Activated T-cell treated with anti-CD3 and anti-CD28 coated beads, Interleukin-2, amount 50 U/mL, for 4 hours (primary cell): ENCODE measurements around the gene PLEKHA7. TPM values are rescaled to one million over a fixed set of nuclear protein-coding genes. Genes with fewer than 3 reads are reported as not detected.

ENCODE experiments used
- ATAC-seq, 2 donors: fragments of 200-7000 bp; cut with Tn5 transposase; one replicate each; pipeline ENCODE4 v1.10.0; 2021
- DNase-seq: peaks from one replicate; pipeline ENCODE4 v3.0.0-alpha.2; 2020
- H3K27me3 Mint-ChIP-seq: one replicate; pipeline ENCODE4 v1.8.0; 2021; ENCODE audit warnings: low read depth, mixed read lengths
- H3K36me3 Mint-ChIP-seq: one replicate; pipeline ENCODE4 v1.8.0; 2022; ENCODE audit warnings: mixed read lengths; ENCODE audit not compliant: insufficient read depth
- H3K4me1 Mint-ChIP-seq: one replicate; pipeline ENCODE4 v1.8.0; 2021; ENCODE audit warnings: low read depth, mixed read lengths
- H3K4me3 Mint-ChIP-seq: one replicate; pipeline ENCODE4 v1.8.0; 2021; ENCODE audit warnings: mild to moderate bottlenecking, moderate library complexity, mixed read lengths
- H3K9me3 Mint-ChIP-seq: one replicate; pipeline ENCODE4 v1.8.0; 2021; ENCODE audit warnings: mixed read lengths
- total RNA-seq, 3 donors: library from RNA; stranded (reverse); gene quantifications; one replicate each; pipeline ENCODE4 v1.2.1, GENCODE V29; 2021

The PLEKHA7 gene
- total RNA-seq, 3 donors from 2014 or later = 2.7 to 3.4 (median 2.7) TPM

DNA sequence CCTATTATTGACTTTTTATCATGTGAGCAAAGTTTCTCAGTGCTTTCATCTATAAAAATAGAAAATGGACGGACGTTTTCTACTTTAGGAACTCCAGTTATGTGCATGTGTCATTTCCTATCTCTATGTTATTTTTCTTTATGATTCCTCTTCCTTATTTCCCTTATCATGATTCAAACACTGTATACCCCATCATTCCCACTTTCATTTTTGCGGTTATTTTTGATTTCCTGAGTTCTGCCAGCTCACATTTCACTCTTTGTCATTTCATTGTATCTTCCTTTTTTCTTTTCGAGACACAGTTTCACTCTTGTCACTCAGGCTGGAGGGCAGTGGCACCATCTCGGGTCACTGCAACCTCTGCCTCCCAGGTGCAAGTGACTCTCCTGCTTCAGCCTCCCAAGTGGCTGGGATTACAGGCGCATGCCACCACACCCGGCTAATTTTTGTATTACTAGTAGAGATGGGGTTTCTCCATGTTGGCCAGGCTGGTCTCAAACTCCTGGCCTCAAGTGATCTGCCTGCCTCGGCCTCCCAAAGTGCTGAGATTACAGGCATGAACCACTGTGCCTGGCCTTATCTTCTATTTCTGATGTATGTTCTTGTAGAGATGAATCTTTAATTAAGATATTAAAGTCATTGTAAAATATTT lies 254.2 kb downstream of the PLEKHA7 start:
- DNase-seq (no peak), ATAC-seq (peak; percentile 46 to 50)
- Mint-ChIP-seq H3K36me3 (peaks cover 24% of the 10 kb centered on the region), H3K9me3 (no peaks in the 10 kb centered on the region), H3K4me3 (no peak overlapping the region), H3K27me3 (no peaks in the 10 kb centered on the region), H3K4me1 (peaks cover 14% of the 10 kb centered on the region)

DNA sequence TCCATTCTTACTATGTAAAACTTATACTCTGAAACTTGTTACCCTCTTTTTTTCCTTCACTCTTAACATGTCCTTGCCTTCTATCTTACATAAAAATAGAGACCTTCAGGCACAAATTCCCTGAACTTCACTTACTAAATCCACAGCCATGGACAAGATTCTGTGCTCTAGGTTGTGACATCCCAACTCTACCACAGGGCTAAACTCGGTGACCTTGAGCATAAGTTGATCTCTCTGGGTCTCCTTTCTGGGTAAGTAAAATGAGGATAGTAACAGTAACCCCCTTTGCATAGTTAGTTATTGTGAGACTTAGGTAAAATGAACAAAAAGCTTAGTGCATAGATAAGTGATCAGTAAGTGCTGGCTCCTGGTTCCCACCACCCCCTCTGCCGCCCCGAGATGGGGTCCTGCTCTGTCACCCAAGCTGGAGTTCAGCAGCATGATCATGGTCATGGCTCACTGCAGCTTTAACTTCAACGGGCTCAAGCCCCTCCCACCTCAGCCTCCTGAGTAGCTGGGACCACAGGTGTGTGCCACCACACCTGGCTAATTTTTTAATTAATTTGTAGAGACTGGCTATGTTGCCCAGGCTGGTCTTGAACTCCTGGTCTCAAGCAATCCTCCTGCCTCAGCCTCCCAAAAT lies 255.7 kb downstream of the PLEKHA7 start:
- no peaks in the 10 kb centered on the region for H3K27me3 Mint-ChIP-seq
- DNase-seq (no peak), ATAC-seq (no peak)
- H3K9me3 Mint-ChIP-seq = no peaks in the 10 kb centered on the region
- peaks cover 33% of the 10 kb centered on the region for H3K36me3 Mint-ChIP-seq
- peaks cover 18% of the 10 kb centered on the region for H3K4me1 Mint-ChIP-seq
- H3K4me3 Mint-ChIP-seq = no peak overlapping the region

DNA sequence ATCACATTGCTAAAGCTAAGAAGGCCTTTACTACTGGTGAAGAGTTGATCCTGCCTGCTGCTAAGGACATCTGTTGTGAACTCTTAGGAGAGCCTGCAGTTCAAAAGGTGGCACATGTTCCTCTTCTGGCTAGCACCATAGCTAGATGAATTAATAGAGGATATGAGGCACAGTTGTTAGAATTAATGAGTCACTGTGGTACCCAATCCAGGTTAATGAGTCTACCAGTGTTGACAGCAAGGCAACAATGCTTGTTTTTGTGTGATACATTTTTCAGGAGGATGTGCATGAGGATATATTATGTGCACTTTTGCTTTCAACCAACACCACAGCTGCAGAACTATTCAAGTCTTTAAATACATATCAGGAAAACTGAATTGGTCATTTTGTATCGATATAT lies 263.8 kb downstream of the PLEKHA7 start:
- Mint-ChIP-seq H3K9me3 (no peaks in the 10 kb centered on the region), H3K36me3 (peaks cover 48% of the 10 kb centered on the region), H3K4me3 (no peak overlapping the region), H3K4me1 (peaks cover 31% of the 10 kb centered on the region), H3K27me3 (no peaks in the 10 kb centered on the region)
- no peak for DNase-seq
- peak; percentile 35 to 58 for ATAC-seq

DNA sequence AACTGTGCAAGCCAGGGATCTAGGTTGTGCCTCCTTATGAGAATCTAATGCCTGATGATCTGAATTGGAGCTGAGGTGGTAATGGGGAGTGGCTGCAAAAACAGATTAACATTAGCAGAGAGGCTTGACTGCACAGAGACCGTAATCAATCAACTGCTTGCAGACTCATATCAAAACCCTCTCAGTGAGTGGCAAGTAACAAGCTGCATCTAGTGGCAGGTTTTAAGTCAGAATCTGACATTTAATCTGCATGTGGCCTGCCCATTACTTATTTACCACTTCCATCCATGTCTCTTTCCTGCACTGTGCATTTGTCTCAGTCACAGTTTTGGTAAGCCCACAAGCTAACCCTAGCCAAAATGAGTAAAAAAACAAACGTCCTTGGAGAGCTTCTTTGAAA lies 264.5 kb downstream of the PLEKHA7 start:
- no peaks in the 10 kb centered on the region for H3K9me3 Mint-ChIP-seq
- no peak overlapping the region for H3K4me3 Mint-ChIP-seq
- DNase-seq (no peak), ATAC-seq (peak; percentile 63 to 70)
- H3K36me3 Mint-ChIP-seq = peaks cover 52% of the 10 kb centered on the region
- H3K27me3 Mint-ChIP-seq = no peaks in the 10 kb centered on the region
- peaks cover 36% of the 10 kb centered on the region for H3K4me1 Mint-ChIP-seq

DNA sequence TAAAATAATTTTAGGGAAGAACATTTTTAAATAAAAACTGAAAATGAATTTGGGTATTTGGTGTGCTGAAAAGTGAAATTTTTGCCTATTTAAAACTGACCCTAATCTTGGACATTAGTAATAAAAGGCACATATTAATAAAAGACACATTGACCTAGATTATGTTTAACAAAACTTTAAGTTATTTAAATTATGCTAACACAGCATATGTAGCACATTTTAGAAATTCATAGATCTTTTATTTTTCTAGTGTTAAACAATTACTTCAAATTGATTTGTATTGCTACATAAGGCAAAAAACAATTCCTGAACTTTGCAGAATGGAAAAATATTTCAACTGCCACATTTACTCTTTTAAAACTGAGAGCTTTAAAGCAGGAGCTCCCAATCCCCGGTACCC lies 265.1 kb downstream of the PLEKHA7 start:
- Mint-ChIP-seq H3K4me3 (no peak overlapping the region), H3K36me3 (peaks cover 54% of the 10 kb centered on the region), H3K4me1 (peaks cover 40% of the 10 kb centered on the region), H3K9me3 (no peaks in the 10 kb centered on the region), H3K27me3 (no peaks in the 10 kb centered on the region)
- no peak for ATAC-seq
- no peak for DNase-seq

DNA sequence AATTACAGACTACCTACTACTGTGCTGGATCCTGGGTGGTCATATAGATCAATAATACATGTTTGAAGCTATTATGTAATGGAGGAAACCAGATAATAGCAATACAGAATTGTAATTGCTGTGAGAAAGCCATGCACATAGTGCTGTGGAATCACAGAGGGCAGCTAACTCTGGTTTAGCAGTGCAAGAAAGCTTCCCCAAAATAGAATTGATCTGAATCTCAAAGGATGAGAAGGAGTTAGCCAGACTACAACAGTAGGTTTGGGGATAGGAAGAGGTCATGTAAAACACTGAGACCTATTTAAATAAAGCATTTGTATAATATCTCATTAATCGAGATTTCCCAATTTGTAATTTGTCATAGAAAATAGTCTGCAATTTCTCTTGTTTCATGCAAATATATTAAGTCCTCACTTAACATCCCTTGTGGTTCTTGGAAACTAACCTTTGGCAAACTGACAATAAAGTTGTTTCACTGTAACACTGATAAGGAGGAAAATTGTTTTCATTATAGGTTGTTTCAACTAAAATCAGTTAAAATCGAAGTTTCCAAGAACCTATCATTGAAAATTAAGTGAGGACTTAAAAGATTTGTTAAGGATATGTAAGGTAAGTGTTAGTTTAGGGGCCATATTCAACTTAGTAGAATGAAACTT lies 268.1 kb downstream of the PLEKHA7 start:
- Mint-ChIP-seq H3K27me3 (no peaks in the 10 kb centered on the region), H3K9me3 (no peaks in the 10 kb centered on the region), H3K4me1 (peaks cover 65% of the 10 kb centered on the region), H3K4me3 (no peak overlapping the region), H3K36me3 (peaks cover 52% of the 10 kb centered on the region)
- DNase-seq (no peak), ATAC-seq (no peak)

DNA sequence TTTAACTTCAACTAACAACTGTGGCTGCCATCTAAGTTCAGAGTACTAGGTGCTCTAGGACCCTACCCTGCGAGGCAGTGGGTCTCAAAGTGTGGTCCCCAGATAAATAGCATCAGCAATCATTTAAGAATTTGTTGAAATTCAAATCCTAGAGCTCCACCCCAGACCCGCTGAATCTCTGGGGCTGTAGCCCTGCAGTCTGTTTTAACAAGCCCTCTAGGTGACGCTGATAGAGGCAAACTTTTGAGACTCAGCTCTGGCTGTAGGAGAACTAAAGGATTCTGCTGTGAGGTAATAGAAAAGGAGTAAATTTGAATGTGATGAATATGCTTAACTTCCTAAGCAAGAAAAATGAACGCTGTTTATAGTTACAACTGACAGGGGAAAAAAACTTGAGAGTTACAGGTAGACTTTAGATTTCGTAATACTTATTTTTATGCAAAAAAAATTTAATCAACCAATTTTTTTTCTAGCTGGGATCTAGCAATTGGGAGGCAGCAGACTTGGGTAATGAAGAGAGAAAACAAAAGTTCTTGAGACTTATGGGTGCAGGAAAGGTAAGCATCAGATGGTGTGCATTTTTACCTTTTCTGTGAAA lies 270.0 kb downstream of the PLEKHA7 start:
- Mint-ChIP-seq H3K4me1 (peaks cover 52% of the 10 kb centered on the region), H3K36me3 (peaks cover 35% of the 10 kb centered on the region), H3K27me3 (no peaks in the 10 kb centered on the region), H3K4me3 (no peak overlapping the region), H3K9me3 (no peaks in the 10 kb centered on the region)
- ATAC-seq (no peak), DNase-seq (no peak)

DNA sequence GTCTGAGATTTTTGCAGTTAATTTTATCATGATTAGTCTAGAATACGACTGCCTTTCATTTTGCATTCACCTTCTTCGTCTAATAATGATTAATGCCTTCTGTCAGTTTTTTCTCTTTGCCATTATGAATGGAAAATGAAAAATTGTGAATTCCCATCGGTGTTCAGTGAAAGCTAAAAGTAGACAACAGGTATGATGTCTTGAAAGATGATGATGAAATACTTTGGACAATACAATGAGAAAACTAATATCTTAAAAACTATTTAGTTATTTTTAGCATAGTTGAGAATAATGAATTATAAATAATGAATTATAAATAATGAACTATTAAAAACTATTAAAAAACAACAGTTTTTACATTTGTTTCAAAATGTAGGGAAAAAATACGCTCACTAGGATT lies 270.7 kb downstream of the PLEKHA7 start:
- Mint-ChIP-seq H3K4me3 (peak overlapping the region; percentile 45), H3K36me3 (peaks cover 33% of the 10 kb centered on the region), H3K4me1 (peaks cover 52% of the 10 kb centered on the region), H3K9me3 (no peaks in the 10 kb centered on the region), H3K27me3 (no peaks in the 10 kb centered on the region)
- no peak for ATAC-seq
- no peak for DNase-seq

DNA sequence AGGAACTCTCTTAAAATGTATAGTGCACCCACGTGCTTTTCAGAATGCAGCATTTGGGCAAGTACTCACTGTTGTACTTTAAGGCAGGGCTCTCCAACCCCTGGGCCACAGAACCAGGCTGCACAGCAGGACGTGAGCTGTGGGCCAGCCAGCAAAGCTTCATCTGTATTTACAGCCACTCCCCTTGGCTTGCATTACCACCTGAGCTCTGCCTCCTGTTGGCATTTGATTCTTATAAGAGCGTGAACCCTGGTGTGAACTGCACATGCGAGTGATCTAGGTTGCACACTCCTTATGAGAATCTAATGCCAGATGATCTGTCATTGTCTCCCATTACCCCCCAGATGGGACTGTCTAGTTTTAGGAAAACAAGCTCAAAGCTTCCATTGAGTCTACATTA lies 272.7 kb downstream of the PLEKHA7 start:
- H3K36me3 Mint-ChIP-seq = peaks cover 28% of the 10 kb centered on the region
- peak overlapping the region; percentile 51 for H3K4me3 Mint-ChIP-seq
- H3K27me3 Mint-ChIP-seq = no peaks in the 10 kb centered on the region
- ATAC-seq (no peak), DNase-seq (no peak)
- H3K4me1 Mint-ChIP-seq = peaks cover 51% of the 10 kb centered on the region
- no peaks in the 10 kb centered on the region for H3K9me3 Mint-ChIP-seq

DNA sequence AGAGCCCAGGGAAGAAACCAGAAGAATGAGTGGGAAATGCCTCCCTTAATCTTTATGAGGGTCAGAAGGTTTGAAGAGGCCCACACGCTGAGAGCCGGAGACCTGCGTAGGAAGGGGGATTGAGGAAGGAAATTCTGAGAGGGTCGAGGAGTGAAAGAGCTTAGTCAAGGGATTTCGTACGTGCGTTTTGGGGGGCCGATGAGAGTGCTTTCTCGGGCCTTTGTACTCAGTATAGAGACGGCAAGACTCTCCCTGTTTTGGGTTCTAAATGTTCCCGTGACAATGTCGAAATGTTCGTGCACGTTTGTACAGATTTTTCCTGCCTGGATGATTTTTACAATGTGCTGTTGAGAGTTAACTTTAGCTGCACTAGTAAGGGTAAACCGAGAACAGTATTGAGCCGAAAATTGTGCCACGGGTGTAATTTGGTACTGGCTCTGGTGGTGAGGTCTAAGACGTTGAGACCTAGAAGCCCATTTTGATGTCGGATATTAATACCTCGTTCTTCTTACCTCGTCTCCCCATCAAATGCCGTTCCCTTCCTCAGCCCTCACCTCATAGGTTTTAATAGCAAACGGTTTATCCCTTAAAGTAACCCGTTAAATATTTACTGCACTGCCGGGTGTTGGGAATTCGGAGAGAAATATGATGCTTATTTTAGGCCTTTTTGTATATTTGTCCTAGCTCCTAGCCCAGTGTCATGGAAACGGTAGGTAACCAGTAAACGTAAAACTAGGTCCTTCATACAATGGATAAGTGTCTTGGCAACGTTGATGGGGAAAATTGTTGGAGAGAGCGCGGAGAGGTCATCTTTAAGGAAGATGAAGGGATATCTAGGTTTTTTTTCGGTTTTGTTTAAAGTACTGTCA lies 275.0 kb downstream of the PLEKHA7 start:
- ATAC-seq = peak; percentile 10 to 18
- DNase-seq = no peak
- H3K4me1 Mint-ChIP-seq = peaks cover 31% of the 10 kb centered on the region
- H3K36me3 Mint-ChIP-seq = peaks cover 14% of the 10 kb centered on the region
- no peak overlapping the region for H3K4me3 Mint-ChIP-seq
- no peaks in the 10 kb centered on the region for H3K27me3 Mint-ChIP-seq
- H3K9me3 Mint-ChIP-seq = no peaks in the 10 kb centered on the region

DNA sequence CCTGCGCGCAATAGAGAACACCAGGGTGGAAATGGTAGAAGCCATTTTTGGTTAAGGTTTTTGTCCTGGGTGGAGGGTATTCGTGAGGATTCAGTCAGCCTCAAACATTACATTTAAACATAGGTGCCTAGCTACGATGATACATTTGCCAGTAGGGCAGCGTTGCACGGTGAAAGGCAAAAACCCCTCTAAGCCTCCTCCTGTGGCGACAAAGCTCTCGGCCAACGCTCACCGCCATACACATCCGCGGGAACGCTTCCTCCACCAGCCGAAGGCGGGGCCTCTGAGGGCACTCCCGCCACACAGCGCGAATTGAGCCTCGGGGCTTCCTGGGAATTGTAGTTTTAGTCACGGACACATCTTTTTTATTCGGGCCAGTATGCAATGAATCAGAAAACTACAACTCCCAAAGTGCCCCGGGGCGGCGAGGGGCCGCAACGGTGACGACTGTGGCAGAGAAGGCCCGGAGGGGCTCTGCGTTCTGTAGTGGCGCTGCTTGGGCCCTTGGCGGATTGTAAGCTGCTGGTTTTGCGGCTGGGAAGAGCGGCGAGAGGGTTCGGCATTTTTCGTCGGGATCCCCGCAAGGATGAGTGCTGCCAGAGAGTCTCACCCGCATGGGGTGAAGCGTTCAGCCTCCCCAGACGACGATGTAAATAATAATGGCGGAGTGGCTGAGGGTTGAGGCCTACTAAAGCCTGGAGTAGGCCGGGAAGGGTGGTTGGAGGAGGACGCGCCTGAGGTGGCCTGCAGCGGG lies 275.8 kb downstream of the PLEKHA7 start, which contains the start of gene C11orf58:
C11orf58 (plus strand) TSS at position 455 of the 754 bp plus-strand sequence; CDS start at position 587, 132 bp downstream.
- Mint-ChIP-seq H3K4me3 (no peak within 1 kb of the TSS), H3K4me1 (peaks cover 24% of the 10 kb centered on the region), H3K36me3 (peaks cover 13% of the 10 kb centered on the region), H3K9me3 (no peaks in the 10 kb centered on the region), H3K27me3 (no peaks in the 10 kb centered on the region)
- peak; percentile 96 to 98 for ATAC-seq
- DNase-seq = peak; percentile 86

DNA sequence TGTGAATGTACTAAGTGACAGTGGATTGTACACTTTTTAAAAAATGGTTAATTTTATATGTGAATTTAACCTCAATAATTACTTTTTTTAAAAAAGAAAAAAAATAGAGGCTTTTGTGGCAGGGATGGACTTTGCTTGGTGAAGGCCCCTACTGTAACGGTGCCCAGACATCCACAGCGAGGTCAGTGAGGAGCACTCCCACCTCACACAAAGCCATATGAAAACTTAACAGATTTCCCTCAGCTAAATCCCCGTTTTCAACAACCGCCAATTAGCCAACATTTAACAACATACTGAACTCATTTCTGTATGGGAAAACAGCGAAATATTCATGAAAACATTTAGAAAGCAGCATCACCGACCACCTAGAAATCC lies 276.4 kb downstream of the PLEKHA7 start:
- Mint-ChIP-seq H3K36me3 (peaks cover 9% of the 10 kb centered on the region), H3K9me3 (no peaks in the 10 kb centered on the region), H3K4me3 (no peak overlapping the region), H3K27me3 (no peaks in the 10 kb centered on the region), H3K4me1 (peaks cover 20% of the 10 kb centered on the region)
- DNase-seq (no peak), ATAC-seq (peak; percentile 0 to 1)
